HFF-Myc (cell line): ENCODE measurements around the gene LAMC2.

Experiments used
- DNase-seq: peaks from one replicate; pipeline ENCODE4 v3.0.0-alpha.2; 2011; ENCODE audit warnings: low read depth; ENCODE audit errors: extremely low read depth
- H3K4me3 ChIP-seq: replicated peaks from 2 replicates; pipeline ENCODE4 v1.5.1; 2011; ENCODE audit warnings: low read depth, mild to moderate bottlenecking, control low read depth, low read length
- CTCF ChIP-seq: IDR thresholded peaks from 2 replicates; pipeline ENCODE4 v1.5.1; 2012; ENCODE audit warnings: mild to moderate bottlenecking, low read depth, low read length, control low read depth; ENCODE audit errors: missing control alignments

LAMC2 gene

GRCh38 chr1:183243161-183244050, 57.3 kb downstream of the LAMC2 start:
- no peak overlapping the region for H3K4me3 ChIP-seq
- no peak for DNase-seq
- TF ChIP-seq CTCF, result no peak

GRCh38 chr1:183244466-183244865, 58.4 kb downstream of the LAMC2 start:
- H3K4me3 ChIP-seq, result no peak overlapping the region
- DNase-seq, result no peak
- no peak for TF ChIP-seq CTCF

- TF ChIP-seq CTCF, result no peak
- DNase-seq, result no peak
- H3K4me3 ChIP-seq, result no peak overlapping the region
Measured at GRCh38 chr1:183245357-183245756, 59.3 kb downstream of the LAMC2 start.

- no peak overlapping the region for H3K4me3 ChIP-seq
- DNase-seq, result no peak
- TF ChIP-seq CTCF, result no peak
Measured at GRCh38 chr1:183246436-183246835, 60.4 kb downstream of the LAMC2 start.

- TF ChIP-seq CTCF, result no peak
- DNase-seq, result no peak
- H3K4me3 ChIP-seq, result no peak overlapping the region
Measured at GRCh38 chr1:183247066-183247465, 61.0 kb downstream of the LAMC2 start.

GRCh38 chr1:183247484-183247883, 61.4 kb downstream of the LAMC2 start:
- no peak for TF ChIP-seq CTCF
- DNase-seq, result no peak
- H3K4me3 ChIP-seq, result no peak overlapping the region
